ENCODE measurements around the gene MAP7D2. TPM values are rescaled to one million over a fixed set of nuclear protein-coding genes. Genes with fewer than 3 reads are reported as not detected.

Gene MAP7D2
- polyA plus RNA-seq, 3 donors = 0.45 TPM; not detected in 2

DNA sequence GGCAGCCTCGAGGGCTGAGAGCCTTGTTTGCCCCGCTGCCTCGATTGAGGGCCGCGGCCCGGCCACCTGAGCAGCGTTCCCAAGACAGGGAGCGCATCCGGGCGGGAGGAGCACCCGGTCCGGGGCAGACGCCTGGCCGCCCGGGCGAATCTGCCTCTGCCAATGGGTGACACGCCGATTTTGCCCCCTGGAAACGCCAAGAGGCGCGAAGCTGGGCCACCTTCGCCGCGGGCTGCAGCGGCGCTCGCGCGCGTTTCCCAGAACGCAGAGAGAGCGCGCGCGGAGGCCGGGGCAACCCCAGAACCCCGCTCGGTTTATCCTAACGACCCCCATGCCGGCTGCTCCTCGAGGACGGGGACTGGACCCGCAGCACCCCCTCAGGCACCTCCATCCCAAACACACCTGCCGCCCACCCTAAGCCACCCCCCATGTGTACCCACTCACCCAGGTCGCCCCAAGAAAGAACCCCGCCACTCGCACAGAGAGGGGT is 575 bp downstream of the MAP7D2 start:
- peaks cover 0 to 15% (median 9%) of the 10 kb centered on the region in 7 donors for H3K9me3 Mint-ChIP-seq
- DNase-seq = no peak
- Histone ChIP-seq H3K36me3 (replicated peaks in 1 of 2; ENCODE audit: control insufficient read depth in 1 of 2, insufficient read depth in 2 of 2, low read length in 2 of 2) (no peaks in the 10 kb centered on the region), H3K27ac (ENCODE audit: low read depth in 1 of 2, low read length in 2 of 2) (no peak overlapping the region), H3K4me1 (ENCODE audit: control insufficient read depth in 1 of 2, insufficient read depth in 2 of 2, low read length in 2 of 2) (peaks cover 6 to 11% of the 10 kb centered on the region in 2 donors), H3K9me3 (replicated peaks in 1 of 2; ENCODE audit: control insufficient read depth in 1 of 2, insufficient read depth in 1 of 2, low read length in 2 of 2) (peaks cover 0 to 14% of the 10 kb centered on the region in 2 donors), H3K4me3 (replicated peaks in 1 of 3; ENCODE audit: low read depth in 2 of 3, low read length in 3 of 3) (peak overlapping the region in 1 of 3 experiments; percentile 32), H3K27me3 (ENCODE audit: control insufficient read depth in 2 of 2, insufficient read depth in 2 of 2, low read length in 2 of 2) (peaks cover 32 to 44% of the 10 kb centered on the region in 2 donors), H3K9ac (ENCODE audit: insufficient read depth, low read length, poor library complexity, severe bottlenecking) (no peak overlapping the region), H3K79me2 (ENCODE audit: insufficient read depth, low read length) (no peaks in the 10 kb centered on the region), H4K20me1 (ENCODE audit: insufficient read depth, low read length) (no peaks in the 10 kb centered on the region), H2AFZ (ENCODE audit: insufficient read depth, low read depth, low read length, poor library complexity, severe bottlenecking) (no peak overlapping the region), H3K4me2 (replicated peaks; ENCODE audit: extremely low read depth, low read length, poor library complexity, severe bottlenecking) (peak overlapping the region; percentile 9)
- TF ChIP-seq, protein P1, sequence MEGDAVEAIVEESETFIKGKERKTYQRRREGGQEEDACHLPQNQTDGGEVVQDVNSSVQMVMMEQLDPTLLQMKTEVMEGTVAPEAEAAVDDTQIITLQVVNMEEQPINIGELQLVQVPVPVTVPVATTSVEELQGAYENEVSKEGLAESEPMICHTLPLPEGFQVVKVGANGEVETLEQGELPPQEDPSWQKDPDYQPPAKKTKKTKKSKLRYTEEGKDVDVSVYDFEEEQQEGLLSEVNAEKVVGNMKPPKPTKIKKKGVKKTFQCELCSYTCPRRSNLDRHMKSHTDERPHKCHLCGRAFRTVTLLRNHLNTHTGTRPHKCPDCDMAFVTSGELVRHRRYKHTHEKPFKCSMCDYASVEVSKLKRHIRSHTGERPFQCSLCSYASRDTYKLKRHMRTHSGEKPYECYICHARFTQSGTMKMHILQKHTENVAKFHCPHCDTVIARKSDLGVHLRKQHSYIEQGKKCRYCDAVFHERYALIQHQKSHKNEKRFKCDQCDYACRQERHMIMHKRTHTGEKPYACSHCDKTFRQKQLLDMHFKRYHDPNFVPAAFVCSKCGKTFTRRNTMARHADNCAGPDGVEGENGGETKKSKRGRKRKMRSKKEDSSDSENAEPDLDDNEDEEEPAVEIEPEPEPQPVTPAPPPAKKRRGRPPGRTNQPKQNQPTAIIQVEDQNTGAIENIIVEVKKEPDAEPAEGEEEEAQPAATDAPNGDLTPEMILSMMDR (IDR thresholded peaks at IDR 0.05) = no peak
- intact Hi-C loops (cut with micrococcal nuclease) = no loop called here
- WGBS (ENCODE audit: insufficient coverage) = 18% methylated on average over 36 of the region's 47 CpGs
- H3K36me3 Mint-ChIP-seq = no peaks in the 10 kb centered on the region
- H3K4me1 Mint-ChIP-seq = peaks cover 12% of the 10 kb centered on the region
- peaks cover 23 to 55% (median 45%) of the 10 kb centered on the region in 3 donors for H3K27me3 Mint-ChIP-seq (ENCODE audit: low read depth in 3 of 3)
- peak overlapping the region in 1 of 2 donors; percentile 71 for H3K4me3 Mint-ChIP-seq
- no peak overlapping the region for H3K27ac Mint-ChIP-seq

DNA sequence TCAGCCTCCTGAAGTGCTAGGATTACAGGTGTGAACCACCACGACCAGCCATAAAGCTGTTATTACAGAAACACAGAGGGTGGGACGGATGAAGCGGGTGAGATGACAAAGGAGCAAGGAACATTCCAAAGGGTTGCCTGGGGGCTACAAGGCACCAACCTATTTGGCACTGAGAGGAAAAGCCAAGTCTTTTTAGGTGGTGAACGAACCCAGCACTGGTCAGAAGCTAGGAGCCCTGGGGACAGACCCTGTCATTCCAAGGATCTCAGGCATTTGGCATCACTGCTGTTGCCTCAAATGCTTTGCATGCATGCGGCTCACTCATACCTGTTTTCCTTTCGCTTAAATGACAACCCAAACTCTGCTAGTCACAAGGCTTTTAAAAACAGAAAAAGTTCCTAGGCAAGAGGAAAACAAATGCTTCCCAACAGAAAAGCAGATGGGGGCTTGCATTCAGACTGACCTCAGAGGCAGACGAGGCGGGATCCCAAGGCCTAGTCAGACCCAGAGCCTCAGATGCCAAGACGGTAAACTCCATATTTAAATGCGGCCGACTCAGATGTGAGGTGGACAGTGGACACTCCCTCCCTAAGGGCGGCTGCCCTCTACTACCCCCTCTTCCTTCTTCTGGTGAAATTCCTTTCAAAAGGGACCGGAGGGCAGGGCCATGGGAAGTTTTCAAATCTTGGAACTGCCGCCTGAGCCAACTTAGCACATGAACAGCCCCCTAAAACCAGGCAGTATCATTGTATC is 4.5 kb downstream of the MAP7D2 start:
- WGBS (ENCODE audit: insufficient coverage) = 94% methylated on average over 5 of the region's 14 CpGs
- Histone ChIP-seq H3K9ac (ENCODE audit: insufficient read depth, low read length, poor library complexity, severe bottlenecking) (no peak overlapping the region), H4K20me1 (ENCODE audit: insufficient read depth, low read length) (no peaks in the 10 kb centered on the region), H3K4me2 (replicated peaks; ENCODE audit: extremely low read depth, low read length, poor library complexity, severe bottlenecking) (no peak overlapping the region), H3K79me2 (ENCODE audit: insufficient read depth, low read length) (no peaks in the 10 kb centered on the region), H3K4me3 (replicated peaks in 1 of 3; ENCODE audit: low read depth in 2 of 3, low read length in 3 of 3) (no peak overlapping the region), H3K36me3 (replicated peaks in 1 of 2; ENCODE audit: control insufficient read depth in 1 of 2, insufficient read depth in 2 of 2, low read length in 2 of 2) (no peaks in the 10 kb centered on the region), H2AFZ (ENCODE audit: insufficient read depth, low read depth, low read length, poor library complexity, severe bottlenecking) (no peak overlapping the region), H3K9me3 (replicated peaks in 1 of 2; ENCODE audit: control insufficient read depth in 1 of 2, insufficient read depth in 1 of 2, low read length in 2 of 2) (peaks cover 0 to 5% of the 10 kb centered on the region in 2 donors), H3K27ac (ENCODE audit: low read depth in 1 of 2, low read length in 2 of 2) (no peak overlapping the region), H3K27me3 (ENCODE audit: control insufficient read depth in 2 of 2, insufficient read depth in 2 of 2, low read length in 2 of 2) (peaks cover 25 to 27% of the 10 kb centered on the region in 2 donors), H3K4me1 (ENCODE audit: control insufficient read depth in 1 of 2, insufficient read depth in 2 of 2, low read length in 2 of 2) (peaks cover 6 to 11% of the 10 kb centered on the region in 2 donors)
- peaks cover 12% of the 10 kb centered on the region for H3K4me1 Mint-ChIP-seq
- peaks cover 0 to 4% (median 2%) of the 10 kb centered on the region in 7 donors for H3K9me3 Mint-ChIP-seq
- peaks cover 9 to 46% (median 27%) of the 10 kb centered on the region in 3 donors for H3K27me3 Mint-ChIP-seq (ENCODE audit: low read depth in 3 of 3)
- TF ChIP-seq, protein P1 (IDR thresholded peaks at IDR 0.05) = no peak
- DNase-seq = no peak
- intact Hi-C loops (cut with micrococcal nuclease) = no loop called here
- no peak overlapping the region for H3K27ac Mint-ChIP-seq
- H3K4me3 Mint-ChIP-seq = no peak overlapping the region
- H3K36me3 Mint-ChIP-seq = no peaks in the 10 kb centered on the region
